HG03521 (cell line): ENCODE results near the gene WDR27.
A peak's percentile ranks its signal among the peaks of the same experiment; 100 is the strongest.
"Not testable (repeated sequence)": the region's sequence is repeated elsewhere in the genome, so short reads cannot be mapped to it uniquely, and the experiment has no call there.

Source experiments
- ATAC-seq: cut with Tn5 transposase; IDR thresholded peaks from one replicate; pipeline ENCODE4 v1.9.1; 2021; ENCODE audit warnings: mild to moderate bottlenecking, moderate library complexity; ENCODE audit not compliant: unreplicated experiment

WDR27 gene

DNA sequence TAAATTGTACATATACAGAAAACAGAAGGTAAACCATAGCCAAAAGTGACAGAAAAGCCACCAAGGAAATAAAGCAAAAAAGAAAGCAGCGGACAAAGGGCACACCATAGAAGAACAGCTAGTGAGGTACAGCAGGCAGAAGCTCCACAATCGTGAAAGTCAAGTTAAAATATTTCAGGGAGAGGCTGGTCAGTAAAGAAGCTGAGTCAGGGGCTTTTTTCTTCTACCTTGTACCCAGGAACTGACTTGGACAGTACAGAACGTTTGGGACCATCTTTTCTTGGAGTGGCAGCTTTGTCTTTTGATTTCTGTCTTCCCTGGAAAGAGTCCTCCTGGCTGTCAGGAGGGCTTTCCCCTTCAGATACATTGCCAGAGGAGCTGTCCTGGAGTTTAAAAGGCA lies 8.2 kb upstream of the WDR27 start:
- ATAC-seq = no peak

DNA sequence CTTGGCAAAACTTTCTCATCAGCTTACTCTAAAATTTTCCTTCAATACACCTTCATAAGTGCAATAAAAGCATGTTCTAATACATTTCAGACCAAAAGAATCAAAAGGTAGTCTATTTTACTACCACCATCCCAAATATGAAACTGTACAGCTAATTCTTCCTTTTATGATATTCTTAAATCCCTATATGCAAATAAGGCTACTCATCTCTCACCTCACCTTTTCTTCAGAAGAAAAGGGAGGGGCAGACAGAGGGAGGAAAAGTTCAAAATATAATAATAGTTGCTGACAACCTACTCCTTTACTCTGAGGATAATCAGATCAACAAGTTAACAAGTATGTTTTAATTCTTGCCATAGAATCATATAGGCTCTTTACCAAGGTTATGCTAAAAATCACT lies 7.5 kb upstream of the WDR27 start:
- ATAC-seq = no peak

DNA sequence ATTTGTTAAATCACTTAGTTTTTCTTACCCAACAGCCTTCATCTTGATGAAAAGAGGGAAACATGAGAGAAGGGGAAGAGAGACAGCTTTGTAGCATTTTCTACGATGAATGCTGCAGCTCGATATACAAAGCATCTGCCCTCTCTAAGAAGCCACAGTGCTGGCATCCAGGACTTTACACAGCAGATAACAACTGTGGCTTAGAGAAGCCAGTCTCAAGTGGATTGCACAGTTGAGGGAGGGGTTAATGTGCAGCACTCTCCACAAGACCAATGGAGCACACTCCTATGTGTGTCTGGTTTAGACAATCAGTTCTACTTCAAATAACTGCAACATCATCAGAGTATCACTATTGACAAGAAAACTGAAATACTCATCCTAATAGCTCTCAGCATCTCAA lies 5.9 kb upstream of the WDR27 start:
- ATAC-seq = no peak

DNA sequence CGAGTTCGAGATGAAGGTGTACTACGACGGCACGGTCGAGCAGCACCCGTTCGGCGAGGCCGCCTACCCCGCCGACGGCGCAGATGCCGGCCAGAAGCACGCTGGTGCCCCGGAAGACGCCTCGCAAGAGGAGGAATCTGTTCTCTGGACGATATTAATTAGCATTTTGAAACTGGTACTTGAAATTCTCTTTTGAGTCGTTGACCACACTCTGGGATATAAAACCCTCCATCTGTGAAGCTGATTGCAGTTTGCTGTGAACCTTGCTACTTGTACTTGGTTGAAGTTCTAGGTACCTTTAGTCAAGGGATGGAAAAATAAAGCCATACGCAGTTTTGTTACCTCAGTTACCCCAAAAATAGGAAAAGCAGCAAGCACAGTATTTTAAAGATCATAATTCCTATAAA lies 1.0 kb upstream of the WDR27 start:
- ATAC-seq = peak; percentile 12

DNA sequence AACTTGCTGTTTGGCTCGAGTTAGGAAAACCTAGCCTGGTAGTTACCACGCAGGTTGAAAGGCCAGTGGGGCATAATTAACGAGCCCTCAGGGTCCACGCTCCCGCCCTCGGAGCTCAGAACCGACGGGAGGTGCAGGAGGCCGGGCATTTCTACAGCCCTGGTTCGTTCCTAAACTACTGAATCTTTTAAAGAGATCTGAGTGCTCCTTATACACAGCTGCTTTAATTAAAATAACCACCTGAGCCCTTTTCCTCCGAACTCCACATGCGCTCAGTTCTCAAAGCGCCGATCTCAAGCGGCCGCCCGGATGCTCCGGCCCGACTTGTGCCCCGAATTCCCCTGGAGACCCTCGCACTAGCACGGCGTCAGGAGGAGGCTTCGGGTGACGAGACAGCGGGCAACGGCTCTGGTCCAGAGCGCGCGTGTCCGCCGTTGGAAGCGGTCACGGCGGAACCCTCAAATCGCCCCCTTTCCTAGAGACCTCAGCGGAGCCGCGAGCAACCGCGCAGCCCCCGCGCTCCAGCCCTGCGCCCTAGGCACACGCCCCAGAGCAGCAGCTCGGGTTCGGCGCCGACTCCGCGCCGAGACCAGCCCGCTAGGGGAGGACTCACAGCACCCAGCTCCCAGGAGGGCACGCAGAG lies 397 bp downstream of the WDR27 start:
- peak; percentile 0 for ATAC-seq

DNA sequence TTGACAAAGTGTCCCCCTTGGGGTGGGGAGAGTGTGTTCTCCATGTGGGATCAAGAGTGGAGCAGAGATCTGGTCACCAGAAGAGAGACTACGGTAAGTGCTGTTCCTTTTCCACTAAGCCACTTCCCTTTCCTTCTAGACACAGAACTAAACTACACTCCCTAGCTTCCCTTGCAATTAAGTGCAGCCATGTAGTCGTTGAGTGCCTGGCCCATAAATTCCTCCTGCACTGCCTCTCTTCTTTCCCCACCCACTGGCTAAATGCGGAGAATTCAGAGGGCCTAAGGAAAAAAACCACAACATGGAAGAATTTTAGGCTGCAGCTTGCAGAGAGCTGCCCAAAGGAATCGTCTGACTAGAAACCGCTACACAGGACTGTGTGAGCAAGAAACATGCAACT lies 1.5 kb downstream of the WDR27 start:
- no peak for ATAC-seq

DNA sequence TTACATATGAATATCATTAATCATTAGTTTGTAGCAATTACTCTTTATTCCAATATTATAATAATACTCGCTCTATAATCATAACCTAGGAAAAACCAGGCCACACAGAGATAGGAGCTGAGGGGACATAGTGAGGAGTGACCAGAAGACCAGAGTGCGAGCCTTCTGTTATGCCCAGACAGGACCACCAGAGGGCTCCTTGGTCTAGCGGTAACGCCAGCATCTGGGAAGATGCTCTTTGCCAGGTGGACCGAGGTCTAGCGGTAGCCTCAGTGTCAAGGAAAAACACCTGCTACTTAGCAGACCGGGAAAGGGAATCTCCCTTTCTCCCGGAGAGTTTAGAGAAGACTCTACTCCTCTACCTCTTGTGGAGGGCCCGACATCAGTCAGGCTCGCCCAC lies 4.7 kb downstream of the WDR27 start:
- not testable (repeated sequence) for ATAC-seq

DNA sequence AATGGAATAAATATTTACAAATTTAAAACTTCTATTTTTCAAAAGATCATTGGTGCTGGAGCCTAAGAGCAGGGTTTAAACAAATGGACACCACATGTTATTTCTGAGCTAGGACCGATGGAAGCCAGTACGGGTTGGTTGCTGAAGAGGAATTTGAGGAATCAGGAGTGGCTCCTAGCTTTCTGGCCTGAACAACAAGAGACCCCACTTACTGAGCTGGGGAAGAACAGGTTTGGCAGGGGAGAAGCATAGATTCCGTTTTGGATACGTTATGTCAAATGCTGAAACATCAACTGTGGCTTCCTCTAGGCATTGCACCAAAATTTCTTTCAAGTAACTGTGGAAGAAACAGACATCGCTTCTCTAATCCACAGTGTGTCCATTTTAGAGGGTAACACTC lies 6.7 kb downstream of the WDR27 start:
- ATAC-seq = no peak

DNA sequence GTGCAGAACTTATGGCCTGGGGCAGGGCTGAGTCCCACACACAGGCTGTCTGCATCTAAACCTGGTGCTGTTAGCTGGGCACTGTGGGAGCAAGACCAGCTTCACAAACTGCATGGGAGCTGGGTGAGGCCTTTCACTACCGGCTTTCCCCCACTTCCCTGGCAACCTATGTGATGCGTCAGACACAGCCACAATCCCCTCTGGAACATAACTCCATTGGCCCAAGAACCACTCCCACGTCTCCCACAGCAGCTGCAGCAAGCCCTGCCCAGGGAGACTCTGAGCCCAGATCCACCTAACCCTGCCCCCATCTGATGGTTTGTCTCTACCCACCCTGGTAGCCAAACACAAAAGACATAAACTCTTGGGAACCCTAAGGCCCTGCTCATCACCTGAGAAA lies 9.3 kb downstream of the WDR27 start:
- no peak for ATAC-seq

DNA sequence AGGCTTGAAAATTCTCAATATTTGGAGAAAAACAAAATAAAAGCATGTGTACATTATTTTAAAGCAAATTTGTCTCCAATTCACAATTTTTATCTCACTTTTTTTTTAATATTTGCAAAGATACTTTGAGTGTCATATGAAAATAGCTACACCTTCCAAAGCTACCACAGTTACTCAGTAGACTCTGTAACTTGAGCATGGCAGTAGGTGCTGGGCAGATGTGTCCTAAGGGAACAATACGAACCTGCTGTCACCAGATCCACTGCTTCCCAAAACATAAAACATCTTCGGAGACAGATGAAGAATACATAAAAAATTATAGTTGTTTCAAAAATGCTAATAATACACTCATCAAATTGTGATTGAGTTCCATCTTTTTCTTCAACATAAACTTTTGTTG lies 10.6 kb downstream of the WDR27 start:
- no peak for ATAC-seq

DNA sequence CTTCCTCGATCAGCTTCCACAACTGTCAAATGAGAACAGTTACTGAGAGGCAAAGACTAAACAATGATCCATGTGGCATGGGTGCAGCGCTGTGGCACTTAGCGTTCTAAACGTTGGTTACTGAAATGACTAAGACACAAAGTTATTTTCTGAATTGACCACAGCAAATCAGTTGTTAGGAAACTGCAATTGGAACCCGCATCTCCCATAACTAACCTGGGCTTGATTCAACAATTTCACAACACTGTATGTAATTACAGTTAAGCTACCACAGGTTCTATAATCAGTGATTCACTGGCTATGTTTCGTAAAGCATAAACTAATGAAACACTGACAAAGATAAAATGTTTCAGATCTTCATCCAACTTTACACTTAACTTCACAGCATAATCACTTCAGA lies 12.5 kb downstream of the WDR27 start:
- no peak for ATAC-seq

DNA sequence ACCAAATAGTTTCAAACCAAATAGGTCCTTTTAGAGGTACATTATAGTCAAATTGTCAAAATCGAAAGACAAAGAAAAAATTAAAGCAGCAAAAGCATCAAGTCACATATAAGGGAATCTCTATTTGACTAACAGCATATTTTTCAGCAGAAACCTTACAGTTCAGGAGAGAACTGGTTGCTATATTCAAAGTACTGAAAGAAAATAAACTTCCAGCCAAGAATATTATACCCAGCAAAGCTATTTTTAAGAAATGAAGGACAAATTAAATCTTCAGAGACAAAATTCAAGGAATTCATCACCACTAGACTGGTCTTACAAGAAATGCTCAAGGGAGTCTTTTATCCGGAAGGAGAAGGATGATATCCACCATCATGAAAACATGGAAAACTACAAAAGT lies 16.0 kb downstream of the WDR27 start:
- no peak for ATAC-seq

DNA sequence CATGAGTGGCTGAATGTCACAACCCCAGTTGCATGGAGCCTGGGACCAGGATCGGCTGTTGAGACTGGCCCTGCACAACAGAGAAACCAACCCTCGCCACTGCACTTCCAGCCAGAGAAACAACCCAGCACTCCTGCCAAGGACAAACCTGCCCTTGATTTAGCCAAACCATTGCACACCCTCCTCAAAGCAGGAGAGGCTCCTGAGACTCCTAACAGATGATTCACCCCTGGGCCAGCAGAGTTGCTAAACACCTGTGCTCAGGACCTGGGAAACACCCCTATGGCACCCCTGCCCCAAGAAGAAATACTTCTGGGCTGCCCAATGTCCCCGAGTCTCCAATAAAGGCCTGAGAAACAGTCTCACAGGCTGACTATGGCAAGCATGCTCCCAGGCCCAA lies 17.8 kb downstream of the WDR27 start:
- no peak for ATAC-seq

DNA sequence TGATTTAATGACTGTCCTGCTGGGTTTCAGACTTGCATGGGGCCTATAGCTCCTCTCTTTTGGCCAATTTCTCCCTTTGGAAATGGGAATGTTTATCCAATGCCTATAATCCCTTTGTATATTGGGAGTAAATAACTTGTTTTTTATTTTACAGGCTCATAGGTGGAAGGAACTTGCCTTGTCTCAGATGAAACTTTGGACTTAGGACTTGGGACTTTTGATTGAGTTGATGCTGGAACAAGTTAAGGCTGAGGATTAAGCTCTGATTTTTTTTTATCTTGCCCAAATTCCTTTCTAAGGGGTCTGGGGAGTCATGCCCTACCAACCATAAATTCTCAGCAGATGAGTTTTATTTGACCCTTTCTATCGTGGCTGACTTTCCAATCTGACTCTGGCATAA lies 23.5 kb downstream of the WDR27 start:
- no peak for ATAC-seq

DNA sequence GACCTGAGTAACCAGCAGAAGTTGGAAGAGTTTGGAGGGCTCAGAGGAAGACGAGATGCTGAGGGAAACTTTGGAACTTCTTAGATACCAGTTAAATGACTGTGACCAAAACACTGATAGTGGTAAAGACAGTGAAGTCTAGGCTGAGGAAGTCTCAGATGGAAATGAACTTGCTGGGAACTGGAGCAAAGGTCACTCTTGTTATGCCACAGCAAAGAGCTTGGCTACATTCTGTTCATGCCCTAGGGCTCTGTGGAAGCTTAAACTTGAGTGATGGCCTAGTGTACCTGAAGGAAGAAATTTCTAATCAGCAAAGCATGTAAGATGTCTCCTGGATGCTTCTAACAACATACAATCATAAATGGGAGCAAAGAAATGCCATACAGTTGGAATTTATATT lies 24.7 kb downstream of the WDR27 start:
- ATAC-seq = no peak

DNA sequence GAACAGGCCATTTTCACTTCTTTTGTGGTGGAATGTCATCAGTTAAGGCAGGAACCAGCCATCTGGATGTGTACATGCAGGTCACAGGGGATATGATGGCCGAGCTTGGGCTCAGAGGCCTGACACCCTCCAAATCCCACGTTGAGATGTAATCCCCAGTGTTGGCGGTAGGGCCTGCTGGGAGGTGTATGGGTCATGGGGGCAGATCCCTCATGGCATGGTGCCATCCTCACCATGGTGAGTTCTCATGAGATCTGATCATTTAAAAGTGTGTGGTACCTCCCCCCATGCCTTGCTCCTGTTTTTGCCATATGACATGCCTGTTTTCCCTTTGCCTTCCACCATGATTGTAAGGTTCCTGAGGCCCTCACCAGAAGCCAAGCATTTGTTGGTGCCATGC lies 26.8 kb downstream of the WDR27 start:
- ATAC-seq = no peak

DNA sequence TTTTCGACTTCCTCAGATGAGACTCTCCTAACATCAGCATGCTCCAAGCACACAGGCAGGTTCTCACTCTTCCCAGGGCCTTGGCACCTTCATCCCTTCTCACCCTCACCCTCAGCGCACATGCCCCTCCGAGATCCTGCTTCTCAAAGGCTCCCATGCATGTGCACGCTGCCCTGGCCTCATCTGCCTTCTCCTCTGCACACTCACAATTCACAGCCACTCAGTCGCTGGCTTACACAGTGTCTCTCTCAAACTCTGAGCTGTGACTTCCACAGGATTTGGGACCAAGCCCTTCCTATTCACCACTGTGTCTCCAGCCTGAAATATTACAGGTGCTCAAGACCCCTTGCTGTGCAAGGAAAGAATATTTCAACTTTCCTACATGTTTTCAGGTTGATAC lies 30.3 kb downstream of the WDR27 start:
- ATAC-seq = no peak

DNA sequence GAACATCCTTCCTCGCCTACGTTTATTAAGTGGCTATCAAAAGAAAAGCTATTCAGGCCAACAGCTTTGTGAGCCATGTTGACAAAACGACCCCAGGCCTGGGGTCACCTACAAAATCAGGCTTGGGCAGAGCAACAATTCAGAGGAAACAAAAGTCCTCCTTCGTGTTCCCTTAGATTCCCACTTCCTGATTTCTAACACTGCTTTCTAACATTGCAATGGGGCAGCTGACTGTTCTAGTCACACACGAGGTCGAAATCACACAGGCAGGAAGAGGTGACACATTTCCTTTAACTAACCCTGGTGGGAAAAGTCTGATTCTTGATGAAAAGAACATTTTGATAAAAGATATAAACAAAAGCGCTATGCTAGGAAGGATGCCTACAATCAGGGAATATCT lies 31.9 kb downstream of the WDR27 start:
- no peak for ATAC-seq

DNA sequence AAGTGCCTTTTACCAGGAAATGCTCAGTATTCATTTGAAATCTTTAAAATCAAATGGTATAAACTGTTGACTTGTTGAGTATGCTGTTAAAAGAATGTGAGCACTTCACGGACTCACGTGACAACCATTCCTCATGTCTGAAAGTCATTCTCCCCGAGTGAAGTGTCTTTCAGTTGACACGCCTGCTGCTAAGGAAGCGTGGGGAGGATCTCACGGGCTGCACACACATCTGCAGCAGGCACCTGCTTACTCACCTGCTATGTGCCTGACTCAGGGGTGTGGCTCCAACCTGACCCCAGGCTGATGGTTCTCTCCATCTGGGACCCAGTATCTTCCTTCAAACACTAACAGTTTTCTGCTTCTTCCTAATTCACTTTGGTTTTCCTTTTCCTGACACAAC lies 32.7 kb downstream of the WDR27 start:
- no peak for ATAC-seq

DNA sequence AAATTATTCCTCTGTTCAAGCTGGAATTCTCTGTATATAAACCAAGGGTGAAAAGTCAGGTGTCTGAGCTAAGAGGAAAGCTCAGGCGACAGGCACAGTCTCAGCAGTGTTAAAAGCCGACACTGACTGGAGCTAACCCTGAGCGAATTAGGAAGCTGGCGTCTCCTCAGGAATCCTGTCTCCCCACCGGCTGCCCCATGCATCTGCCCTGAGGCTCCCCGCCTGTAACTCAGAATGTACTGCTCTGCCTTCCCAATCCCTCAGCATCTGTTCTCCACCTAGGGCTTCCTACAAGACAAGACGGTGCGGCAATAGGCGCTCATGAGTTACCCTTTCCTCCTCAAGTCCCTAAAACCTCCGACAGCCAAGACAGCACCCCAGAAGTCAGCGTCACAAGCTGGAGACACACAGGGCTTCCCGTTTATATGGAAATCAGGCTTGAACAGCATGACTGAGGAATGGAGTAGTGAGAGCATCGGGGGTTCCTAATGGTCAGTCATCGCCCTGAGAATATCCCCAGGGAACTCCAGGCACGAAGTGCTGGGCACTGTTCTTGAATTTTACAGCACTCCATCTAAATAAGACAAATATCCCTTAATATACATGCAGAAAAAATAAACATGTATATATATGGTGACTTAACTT lies 33.5 kb downstream of the WDR27 start:
- no peak for ATAC-seq

DNA sequence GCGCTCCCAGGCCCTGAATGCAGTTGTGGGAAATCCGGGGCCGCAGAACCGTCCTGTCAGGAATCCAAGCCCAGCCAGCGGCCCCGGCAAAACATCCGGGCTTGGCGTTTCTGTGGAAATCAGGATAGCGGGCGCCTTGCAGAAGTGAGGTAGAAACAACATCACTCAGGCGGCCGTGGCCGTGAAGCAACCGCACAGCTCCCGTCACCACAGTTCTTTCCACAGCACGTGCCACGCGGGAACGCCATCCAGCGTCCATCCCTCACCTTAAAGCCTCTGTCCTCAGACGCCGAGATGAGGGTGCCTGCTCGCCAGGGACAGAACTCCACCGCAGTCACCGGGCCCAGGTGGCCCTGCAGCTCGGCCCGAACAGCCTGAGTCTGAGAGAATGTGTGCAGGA lies 34.1 kb downstream of the WDR27 start:
- no peak for ATAC-seq

DNA sequence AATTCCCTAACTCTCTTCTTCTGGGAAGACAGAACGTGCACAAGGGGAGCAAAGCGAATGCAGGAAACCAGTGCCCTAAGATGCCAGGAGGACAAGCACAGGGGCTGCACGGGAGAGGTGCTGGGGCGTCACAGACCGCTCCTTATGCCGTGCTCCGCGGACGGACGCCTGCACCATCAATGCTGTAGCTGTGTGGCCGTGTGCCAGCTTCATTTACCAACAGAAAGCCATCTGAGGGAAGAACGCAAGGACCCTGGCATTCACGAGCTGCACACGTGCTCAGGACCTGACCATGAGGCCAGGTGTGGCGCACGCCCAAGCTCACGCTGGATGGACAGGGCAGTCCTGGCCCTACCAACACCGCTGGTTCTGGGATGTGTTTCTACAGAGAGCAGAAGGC lies 35.4 kb downstream of the WDR27 start:
- ATAC-seq = no peak

DNA sequence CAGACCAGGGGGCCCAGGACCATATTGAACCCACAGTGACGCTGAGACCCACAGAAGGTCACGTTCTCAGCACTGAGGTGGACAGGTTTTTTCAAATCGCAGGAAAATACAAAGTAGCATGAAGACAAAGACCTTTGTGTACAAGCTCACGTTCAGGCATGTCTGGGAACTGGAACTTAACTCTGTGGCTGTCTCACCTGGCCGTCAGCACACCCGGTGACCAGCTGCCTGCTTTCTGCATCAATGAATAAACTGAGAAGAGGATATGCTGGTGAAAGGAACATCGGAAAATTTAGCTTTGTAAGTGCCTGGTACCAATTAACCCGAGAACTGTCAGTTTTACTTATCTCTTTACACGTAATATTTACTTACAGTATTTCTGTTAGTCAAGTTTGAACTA lies 36.5 kb downstream of the WDR27 start:
- ATAC-seq = no peak
